GM19023 (cell line): ENCODE results near the gene VPS37C.
"Not testable (repeated sequence)": the region's sequence is repeated elsewhere in the genome, so short reads cannot be mapped to it uniquely, and the experiment has no call there.

ENCODE experiments used
- ATAC-seq: cut with Tn5 transposase; IDR thresholded peaks from one replicate; pipeline ENCODE4 v1.9.1; 2021; ENCODE audit warnings: mild to moderate bottlenecking, moderate library complexity; ENCODE audit not compliant: unreplicated experiment

The VPS37C gene

GRCh38 chr11:61102667-61103571 is 58.3 kb downstream of the VPS37C start:
- no peak for ATAC-seq

DNA sequence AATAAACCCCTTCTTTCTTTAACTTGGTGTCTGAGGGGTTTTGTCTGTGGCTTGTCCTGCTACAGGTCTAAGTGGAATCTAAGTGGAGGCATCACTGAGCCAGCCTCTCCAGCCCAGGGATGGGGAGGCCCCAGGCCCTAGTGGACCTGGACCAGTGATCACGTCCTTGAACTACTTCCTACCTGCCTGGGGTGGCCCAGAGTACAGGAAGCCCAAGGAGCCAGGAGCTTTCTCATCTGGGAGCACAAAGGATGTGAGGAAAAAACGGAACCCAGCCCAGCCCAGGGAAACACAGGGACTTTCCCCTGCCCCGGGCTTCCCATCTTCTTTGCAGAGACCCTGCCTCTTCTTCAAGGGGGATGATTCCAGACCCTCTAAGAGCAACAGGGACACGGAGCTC is 62.4 kb downstream of the VPS37C start:
- no peak for ATAC-seq

GRCh38 chr11:61098261-61098660 is 63.0 kb downstream of the VPS37C start:
- not testable (repeated sequence) for ATAC-seq

DNA sequence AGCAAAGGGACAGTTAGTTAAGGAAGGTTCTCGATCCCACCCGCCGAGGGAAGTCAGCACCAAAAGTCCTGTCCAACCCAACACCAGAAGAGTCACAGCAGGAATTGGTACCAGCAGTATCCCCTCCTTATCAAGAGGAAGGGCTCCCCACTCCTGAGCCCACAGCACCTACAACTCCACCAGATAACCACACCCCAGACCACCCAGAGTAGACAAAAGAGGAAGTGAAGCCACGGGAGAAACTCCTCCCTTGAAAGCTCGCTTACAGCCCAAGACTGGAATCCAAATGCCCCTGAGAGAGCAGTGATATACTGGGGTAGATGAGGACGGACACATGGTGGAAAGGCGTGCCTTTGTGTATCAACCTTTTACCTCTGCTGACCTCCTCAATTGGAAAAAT is 66.2 kb downstream of the VPS37C start:
- ATAC-seq, result no peak

DNA sequence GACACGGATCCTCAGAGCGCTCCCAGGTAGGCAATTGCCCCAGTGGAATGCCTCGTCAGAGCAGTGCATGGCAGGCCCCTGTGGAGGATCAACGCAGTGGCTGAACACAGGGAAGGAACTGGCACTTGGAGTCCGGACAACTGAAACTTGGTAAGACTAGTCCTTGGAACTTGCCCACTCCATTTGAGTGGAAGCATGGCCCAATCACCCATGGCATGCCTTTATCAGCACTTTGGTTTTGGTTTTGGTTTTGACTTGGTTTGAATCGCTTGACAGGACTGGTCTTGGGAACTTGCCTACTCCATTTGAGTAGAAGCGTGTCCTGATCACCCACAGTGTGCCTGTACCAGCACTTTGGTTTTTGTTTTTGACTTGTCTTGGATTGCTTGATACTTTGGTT is 67.1 kb downstream of the VPS37C start:
- not testable (repeated sequence) for ATAC-seq

DNA sequence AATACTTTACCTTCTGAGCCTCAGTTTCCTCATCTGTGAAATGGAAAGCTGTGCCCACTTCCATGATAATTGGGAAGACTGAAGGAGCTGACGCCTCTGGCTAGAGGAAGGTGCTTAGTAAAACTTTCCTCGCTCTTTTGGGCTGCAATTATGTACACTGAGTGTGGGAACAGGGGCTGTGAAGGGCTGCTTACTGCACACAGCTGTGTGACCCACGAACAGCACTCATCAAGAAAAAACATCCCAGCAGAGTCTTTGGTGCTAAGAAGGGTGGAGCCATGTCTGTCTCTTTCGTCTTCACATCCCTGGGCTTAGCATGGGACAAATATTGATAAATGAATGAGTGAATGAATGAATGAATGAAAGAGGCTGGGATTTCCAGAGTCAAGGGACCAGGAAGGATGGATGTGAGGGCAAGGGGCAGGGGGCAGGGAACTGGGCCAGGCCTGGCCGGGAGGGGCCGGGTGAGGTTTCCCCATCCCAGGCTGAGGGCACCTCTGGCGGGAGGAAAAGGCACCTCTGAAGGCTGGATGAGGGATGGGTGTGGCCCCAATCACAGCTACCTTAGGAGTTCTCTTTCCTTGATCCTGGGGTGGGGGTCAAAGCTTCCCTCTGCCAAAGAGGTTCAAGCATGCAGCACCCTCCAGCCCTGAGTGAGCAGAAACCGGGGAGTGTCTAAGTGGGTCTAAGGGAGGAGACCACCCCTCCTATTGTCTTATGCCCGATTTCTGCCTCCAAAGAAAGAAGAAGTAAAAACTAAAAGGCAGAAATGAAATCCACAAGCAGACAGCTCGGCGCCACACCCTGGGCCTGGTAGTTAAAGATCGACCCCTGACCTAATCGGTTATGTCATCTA is 68.1 kb downstream of the VPS37C start:
- no peak for ATAC-seq

DNA sequence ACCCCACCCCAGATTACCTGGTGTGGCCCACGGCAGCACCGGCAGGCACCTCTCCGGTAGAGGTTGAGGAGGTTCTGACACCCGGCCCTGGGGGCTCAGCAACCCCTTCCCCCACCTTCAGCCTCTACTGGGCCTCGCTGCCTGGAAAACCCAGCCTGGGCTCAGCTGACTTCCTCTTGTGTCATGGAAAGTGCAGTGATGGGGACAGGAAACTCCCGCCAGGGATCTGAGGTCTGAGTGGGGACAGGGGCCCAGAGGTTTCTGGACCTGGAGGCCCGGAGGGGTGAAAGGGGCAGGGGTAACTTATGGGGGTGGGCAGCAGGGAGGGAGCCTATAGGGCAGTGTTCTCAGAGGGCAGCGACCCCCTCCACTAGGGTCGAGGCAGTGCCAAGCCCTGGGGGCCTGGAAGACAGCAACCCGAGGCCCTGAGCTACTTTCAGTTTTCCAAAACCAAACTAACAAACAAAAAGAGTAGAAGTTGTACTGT is 68.9 kb downstream of the VPS37C start:
- no peak for ATAC-seq

GRCh38 chr11:61091373-61092279 is 69.6 kb downstream of the VPS37C start:
- ATAC-seq, result no peak

GRCh38 chr11:61090982-61091372 is 70.2 kb downstream of the VPS37C start:
- no peak for ATAC-seq

GRCh38 chr11:61090521-61090920 is 70.7 kb downstream of the VPS37C start:
- no peak for ATAC-seq

GRCh38 chr11:61089806-61090491 is 71.3 kb downstream of the VPS37C start:
- no peak for ATAC-seq

GRCh38 chr11:61087426-61088119 is 73.7 kb downstream of the VPS37C start:
- ATAC-seq, result no peak

GRCh38 chr11:61083601-61084147 is 77.6 kb downstream of the VPS37C start:
- no peak for ATAC-seq

- no peak for ATAC-seq
Measured at GRCh38 chr11:61082931-61083531, 78.2 kb downstream of the VPS37C start.

DNA sequence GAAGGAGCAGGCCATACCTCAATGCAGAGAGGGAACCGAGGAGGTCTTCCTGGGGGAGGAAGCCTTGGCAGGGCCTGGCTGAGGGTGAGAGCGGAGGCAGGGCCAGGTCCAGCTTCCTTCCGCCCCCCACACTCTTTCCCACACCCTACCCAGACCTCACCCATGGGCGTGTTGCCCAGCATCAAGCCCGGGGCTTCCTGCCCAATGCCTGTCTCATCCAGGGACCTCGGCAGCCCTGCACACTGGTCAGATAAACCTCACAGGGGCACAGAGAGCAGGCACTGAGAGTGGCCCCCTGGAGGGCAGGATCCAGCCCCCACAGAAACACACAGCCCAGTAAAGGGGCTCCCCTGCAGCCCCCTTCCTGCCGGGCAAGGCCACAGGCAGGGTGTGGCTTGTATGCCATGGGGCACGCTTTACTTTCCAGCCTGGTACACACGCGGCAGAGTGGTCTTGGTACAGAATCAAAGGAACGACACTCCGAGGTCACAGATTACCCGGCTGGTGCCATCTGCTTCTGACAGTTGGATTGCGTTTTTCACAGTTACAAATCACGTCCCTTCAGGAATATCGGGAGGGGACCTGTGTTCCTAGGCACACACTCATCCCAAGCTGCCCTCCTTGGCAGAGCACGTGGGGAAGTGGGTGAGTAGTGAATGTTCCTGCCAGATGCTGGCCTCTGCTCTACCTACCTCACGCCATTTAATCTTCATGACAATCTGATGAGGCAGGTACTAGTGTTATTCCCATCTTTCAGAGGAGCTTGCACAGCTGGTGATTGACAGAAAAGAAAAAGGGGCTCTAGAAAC is 79.0 kb downstream of the VPS37C start:
- no peak for ATAC-seq

DNA sequence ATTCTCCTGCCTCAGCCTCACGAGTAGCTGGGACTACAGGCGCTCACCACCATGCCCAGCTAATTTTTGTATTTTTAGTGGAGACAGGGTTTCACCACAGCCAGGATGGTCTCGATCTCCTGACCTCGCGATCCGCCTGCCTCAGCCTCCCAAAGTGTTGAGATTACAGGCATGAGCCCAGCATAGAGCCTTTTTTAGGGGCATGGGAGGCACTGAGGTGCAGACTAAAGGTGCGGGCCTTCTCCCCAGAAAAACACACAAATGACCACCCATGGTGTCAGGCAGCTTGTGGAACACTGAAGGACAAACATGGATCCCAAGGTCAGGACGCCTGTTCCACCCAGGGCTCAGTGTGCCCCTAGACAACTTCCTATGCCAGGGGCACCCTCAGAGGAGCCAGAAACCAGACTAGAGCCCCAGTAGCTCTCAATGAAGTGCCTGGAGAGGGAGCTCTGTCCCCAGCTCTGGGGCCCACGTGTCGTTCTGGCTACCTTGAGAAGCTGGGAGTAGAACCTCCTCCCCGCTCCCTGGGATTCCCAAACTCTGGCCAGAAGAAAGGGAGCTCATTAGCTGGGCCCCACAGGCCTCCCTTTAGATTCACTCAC is 80.1 kb downstream of the VPS37C start:
- no peak for ATAC-seq

- ATAC-seq, result no peak
Measured at GRCh38 chr11:61080526-61080925, 80.7 kb downstream of the VPS37C start.
